Tongue (tissue), 2 donors: ENCODE data around the gene C2CD3. TPM values are rescaled to one million over a fixed set of nuclear protein-coding genes. Genes with fewer than 3 reads are reported as not detected.
"Not testable (repeated sequence)": the region's sequence is repeated elsewhere in the genome, so short reads cannot be mapped to it uniquely, and the experiment has no call there.

Source experiments
- DNase-seq: peaks from one replicate; pipeline ENCODE4 v3.0.0-alpha.2; 2015
- total RNA-seq: library from RNA; depleted of rRNA; stranded (reverse); fragments of >200 nt; gene quantifications from one replicate; pipeline ENCODE4 v1.2.3, GENCODE V29; 2014

The C2CD3 gene
- total RNA-seq, 1 donor from 2014 or later, result 22.9 TPM

GRCh38 chr11:74069146-74070046 lies 101.4 kb downstream of the C2CD3 start:
- peak; percentile 35 for DNase-seq

DNA sequence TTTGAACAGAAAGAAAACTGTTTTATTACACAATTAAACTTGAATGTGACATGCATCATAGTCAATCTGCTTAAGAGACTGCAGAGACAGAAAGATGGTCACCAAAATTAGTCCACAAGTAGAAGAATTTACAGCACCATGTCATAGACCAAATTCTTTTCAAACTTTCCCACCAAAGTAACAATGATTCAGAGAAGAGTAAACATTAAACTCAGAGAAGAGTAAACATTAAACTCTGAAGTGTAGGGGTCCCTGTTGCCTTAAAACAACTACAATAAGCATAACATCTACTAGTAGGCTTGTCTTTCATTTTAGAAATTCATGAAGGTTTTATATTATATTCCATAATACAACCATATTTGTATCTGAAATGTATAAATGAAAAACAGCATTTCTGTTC lies 104.1 kb downstream of the C2CD3 start:
- not testable (repeated sequence) for DNase-seq

- not testable (repeated sequence) for DNase-seq
Measured at GRCh38 chr11:74065534-74065933, 105.3 kb downstream of the C2CD3 start.

- not testable (repeated sequence) for DNase-seq
Measured at GRCh38 chr11:74063628-74064027, 107.2 kb downstream of the C2CD3 start.

DNA sequence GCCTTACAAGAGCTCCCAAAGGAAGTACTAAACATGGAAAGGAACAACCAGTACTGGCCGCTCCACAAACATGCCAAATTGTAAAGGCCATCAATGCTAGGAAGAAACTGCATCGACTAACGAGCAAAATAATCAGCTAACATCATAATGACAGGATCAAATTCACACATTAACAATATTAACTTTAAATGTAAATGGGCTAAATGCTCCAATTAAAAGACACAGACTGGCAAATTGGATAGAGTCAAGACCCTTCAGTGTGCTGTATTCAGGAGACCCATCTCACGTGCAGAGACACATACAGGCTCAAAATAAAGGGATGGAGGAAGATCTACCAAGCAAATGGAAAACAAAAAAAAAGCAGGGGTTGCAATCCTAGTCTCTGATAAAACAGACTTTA lies 109.2 kb downstream of the C2CD3 start:
- not testable (repeated sequence) for DNase-seq

GRCh38 chr11:74057249-74058151 lies 113.3 kb downstream of the C2CD3 start:
- DNase-seq, result peak; percentile 32

DNA sequence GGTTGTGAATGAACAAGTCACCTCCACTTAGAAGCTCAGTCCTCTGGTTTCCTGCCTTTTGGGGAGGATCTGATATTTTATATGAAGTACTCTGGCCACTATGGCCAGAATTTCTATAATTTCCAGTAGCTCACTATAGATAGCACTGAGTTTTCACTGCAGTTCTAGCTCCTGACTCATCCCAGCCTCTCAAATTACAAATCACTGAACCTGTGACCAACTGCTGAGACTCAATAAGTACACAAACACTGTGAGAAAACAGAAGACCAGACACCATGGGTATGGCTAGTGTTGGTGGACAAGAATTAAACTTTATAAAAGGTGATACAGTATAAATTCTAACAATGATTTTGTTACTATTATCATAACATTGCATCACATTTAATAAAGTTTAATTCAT lies 114.9 kb downstream of the C2CD3 start:
- no peak for DNase-seq

DNA sequence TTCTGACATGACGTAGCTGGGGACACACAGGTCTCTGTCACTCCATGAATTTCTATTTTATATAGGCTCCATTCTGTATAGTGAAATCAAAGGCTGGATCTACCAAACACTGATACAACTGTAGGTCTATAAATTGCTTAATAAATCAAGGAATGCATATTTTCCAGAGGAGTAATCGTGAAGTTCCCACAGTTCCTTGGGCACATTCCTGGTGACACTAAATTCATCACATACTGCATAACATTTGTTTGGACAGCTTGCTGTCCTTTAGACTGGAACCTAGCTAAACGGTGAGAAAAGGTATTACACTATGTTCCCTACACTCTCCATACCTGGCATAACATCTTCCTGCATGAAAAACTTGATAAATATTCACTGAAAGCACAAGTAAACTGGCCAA lies 120.3 kb downstream of the C2CD3 start:
- DNase-seq, result no peak

DNA sequence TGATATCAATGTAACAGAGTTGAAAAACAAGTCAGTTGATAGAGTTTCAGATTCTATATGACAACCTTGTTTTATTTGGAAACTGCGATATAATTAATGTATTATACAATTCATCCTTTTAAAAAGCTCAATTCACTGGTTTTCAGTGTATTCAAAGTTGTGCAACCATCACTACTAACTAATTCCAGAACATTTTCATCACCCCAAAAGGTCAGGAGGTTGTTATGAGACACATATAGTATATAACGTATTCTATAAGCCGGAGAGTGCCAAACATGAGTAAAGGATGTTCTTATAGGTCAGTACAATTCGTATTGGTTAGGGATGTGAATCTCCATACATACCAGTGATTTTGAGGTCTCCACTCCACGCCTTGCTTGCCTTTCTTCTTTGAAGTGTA lies 121.8 kb downstream of the C2CD3 start:
- DNase-seq, result no peak

- no peak for DNase-seq
Measured at GRCh38 chr11:74044538-74044937, 126.3 kb downstream of the C2CD3 start.

GRCh38 chr11:74043450-74043849 lies 127.4 kb downstream of the C2CD3 start:
- no peak for DNase-seq

DNA sequence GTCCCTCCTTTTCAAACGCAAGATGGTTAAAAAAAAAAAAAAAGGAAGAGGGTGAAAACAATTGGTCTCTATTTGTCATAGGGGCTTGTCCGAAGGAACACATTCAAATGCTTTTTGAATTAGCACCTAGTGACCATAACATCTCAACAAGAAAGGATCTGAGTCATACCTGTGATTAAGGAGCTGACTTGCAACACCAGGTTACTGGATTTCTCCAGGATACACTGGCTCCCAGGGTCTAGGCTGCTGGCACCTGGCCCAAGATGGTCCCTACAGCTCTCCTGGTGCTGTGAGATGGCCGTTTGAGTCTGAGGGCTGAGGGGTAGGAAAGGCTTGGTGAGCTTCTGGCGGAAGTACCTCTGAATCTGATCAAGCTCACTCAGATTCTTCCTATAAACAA lies 133.5 kb downstream of the C2CD3 start:
- DNase-seq, result no peak

GRCh38 chr11:74035264-74035663 lies 135.5 kb downstream of the C2CD3 start:
- DNase-seq, result no peak

GRCh38 chr11:74033046-74033445 lies 137.8 kb downstream of the C2CD3 start:
- no peak for DNase-seq

DNA sequence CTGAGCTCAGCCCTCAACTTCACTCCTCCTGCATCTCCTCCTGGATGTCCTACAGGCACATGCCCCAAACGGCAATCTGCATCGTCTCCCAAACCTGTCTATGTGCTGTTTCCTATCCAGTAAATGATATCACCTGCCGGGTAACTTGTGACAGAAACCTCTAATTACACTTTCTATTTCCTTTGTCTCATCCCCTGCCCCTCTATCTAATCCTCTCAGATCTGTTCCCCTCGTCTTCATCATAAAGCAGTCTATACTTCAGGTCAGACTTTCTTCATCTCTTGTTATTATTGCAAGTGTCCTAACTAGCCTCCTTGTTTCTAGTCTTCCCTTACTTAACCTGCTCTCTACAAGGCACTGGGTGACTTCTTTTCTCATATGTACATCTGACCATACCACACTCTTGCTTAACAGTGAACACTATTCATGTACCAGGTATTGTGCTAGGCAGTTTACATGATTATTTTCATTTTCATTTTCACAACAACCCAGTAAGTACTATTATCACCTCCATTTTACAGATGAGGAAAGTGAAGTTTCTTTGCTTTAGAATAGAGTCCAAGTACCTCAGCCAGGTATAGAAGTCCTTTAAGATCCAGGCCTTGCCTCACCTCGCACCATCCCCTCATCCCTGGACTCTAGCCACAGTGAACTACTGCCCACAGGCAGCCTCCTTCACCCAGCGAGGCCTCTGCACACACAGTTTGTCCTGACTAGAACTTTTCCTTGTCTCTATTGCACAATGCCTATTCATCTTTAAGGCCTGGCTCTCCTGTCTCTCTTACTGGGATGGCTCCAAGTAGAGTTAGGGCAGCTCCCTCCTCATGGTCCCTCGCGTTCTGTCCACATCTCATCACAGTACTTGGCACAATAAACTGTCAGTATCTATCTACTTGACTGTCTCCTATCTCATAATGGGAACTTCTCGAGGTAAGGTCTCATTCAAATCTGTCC lies 139.8 kb downstream of the C2CD3 start:
- no peak for DNase-seq

GRCh38 chr11:74025467-74026166 lies 145.2 kb downstream of the C2CD3 start:
- DNase-seq, result no peak

DNA sequence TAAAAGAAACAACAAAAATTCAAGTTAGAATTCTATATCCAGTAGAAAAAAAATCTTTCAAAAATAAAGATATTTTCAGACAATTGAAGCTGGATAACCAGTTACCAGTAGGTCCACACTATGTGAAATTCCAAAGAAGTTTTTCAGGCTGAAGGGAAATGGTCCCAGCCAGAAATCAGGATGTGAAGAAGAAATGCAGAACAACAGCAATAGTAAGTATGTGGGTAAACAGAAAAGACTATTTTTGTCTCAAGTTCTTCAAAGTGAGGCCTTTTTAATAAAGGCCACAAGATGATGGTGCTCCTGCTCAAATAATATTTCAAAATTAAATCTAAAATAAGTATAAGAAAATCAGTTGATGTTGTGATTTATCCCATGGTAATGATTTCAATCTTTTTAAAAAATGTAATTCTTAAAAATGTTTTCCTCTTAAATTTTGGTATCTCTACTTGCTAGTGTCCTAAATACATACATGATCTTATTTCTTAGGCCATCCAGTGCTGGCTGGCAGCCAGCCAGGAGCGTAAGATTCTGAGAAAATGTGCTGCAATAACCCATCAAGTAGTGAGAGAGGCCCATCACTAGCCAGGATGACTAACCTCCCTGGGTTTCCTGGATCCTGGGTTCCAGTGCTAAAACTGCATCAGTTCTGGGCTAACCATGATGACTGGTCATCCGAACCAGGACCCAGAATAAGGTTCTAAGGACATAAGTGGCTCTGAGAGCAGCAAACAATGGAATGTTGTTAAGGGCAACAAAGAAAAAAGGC lies 146.4 kb downstream of the C2CD3 start:
- DNase-seq, result peak; percentile 28

DNA sequence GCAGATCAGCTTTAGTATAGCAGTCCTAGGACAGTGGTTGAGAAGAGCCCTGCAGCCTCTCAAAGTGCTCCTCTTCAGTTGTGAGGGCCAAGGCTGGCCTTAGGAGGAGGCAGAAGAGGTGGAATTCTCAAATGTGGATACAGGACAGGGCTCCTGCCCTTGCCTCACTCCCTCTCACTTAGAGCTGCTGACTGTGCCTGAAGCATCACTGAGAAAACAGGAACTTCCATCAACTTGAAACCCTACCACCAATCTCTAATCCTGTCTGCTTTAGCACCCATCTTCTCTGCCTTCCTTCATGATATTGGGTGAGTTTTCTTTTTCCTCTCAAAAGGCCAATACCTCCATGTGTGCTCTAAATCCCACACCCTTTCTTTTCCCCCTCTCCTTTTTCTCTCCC lies 147.5 kb downstream of the C2CD3 start:
- DNase-seq, result no peak

DNA sequence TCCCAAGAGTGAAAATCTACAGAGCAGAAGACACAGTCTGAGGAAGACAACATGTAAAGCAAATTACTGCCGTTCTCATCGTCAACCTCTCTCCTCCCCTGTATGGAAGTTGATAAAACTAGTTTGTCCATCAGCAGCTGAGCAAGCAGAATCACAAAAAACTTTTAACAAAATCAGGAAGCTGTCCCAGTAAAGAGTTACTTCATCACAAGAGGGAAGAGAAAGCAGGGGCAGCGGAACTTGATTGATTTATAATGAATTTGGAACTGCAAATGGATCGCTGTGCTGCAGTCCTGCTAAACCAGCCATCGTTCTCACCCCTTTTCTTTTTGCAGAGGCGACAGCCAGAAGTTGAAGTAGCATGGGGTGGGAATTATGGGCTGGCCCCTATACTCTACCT lies 148.3 kb downstream of the C2CD3 start:
- no peak for DNase-seq

DNA sequence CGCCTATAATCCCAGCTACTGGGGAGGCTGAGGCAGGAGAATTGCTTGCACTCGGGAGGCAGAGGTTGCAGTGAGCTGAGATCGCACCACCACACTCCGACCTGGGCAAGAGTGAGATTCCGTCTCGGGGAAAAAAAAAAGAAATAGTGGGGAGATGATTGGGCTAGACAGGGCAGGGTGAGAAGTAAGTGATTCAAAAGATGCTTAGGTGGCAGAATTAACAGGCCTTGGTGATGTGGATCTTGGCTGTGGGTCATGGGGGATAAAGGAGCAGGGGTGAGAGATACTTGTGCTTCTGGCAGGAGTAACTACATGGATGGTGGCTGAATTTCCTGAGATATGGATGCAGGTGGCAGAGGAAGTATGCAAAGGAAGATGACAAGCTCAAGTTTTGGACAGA lies 148.8 kb downstream of the C2CD3 start:
- no peak for DNase-seq

GRCh38 chr11:74020539-74020938 lies 150.3 kb downstream of the C2CD3 start:
- no peak for DNase-seq
